K562 (cell line): ENCODE data around the gene ZNF439. TPM values are rescaled to one million over a fixed set of nuclear protein-coding genes. Genes with fewer than 3 reads are reported as not detected.

Experiments
- BMI1 ChIP-seq: fragments of 150-350 bp; IDR thresholded peaks from 2 replicates; pipeline ENCODE4 v1.6.1; 2014; ENCODE audit warnings: low read length
- CBX2 ChIP-seq: fragments of 200-600 bp; sonication (generic); IDR thresholded peaks from one replicate; pipeline ENCODE4 v1.6.1; 2012; ENCODE audit warnings: mild to moderate bottlenecking, low read length, inconsistent platforms; ENCODE audit not compliant: insufficient read depth, poor library complexity, severe bottlenecking
- EHMT2 ChIP-seq: fragments of 450-650 bp; IDR thresholded peaks from 2 replicates; pipeline ENCODE4 v1.6.1; 2018; ENCODE audit warnings: antibody characterized with exemption
- ELK3 ChIP-seq: fragments of 450-650 bp; formaldehyde crosslinking; IDR thresholded peaks from 2 replicates; pipeline ENCODE4 v1.4.0; 2020; ENCODE audit warnings: mild to moderate bottlenecking
- EP400 ChIP-seq: fragments of 450-650 bp; IDR thresholded peaks from 2 replicates; pipeline ENCODE4 v1.6.1; 2017; ENCODE audit warnings: antibody characterized with exemption, mild to moderate bottlenecking, moderate library complexity
- FOSL1 ChIP-seq: fragments of 200-800 bp; sonication (Bioruptor generic); conservative IDR thresholded peaks from 2 replicates; pipeline ENCODE4 v1.6.1; 2016; ENCODE audit warnings: missing genetic modification characterization, missing compliant biosample characterization
- MCM2 ChIP-seq: fragments of 450-650 bp; IDR thresholded peaks from 2 replicates; pipeline ENCODE4 v1.6.1; 2017; ENCODE audit warnings: low read depth, mild to moderate bottlenecking
- RFX1 ChIP-seq: fragments of 450-650 bp; IDR thresholded peaks from 2 replicates; pipeline ENCODE4 v1.6.1; 2016; ENCODE audit warnings: mild to moderate bottlenecking, moderate library complexity
- SMARCA4 ChIP-seq: fragments of 450-650 bp; IDR thresholded peaks from 2 replicates; pipeline ENCODE4 v1.6.1; 2016
- SP2 ChIP-seq: IDR thresholded peaks from 2 replicates; pipeline ENCODE4 v1.6.1; 2011; ENCODE audit warnings: mild to moderate bottlenecking, low read depth, low read length, moderate library complexity; ENCODE audit not compliant: poor library complexity, severe bottlenecking; ENCODE audit errors: extremely low read depth
- THRA ChIP-seq: fragments of 450-650 bp; IDR thresholded peaks from 2 replicates; pipeline ENCODE4 v1.6.1; 2017; ENCODE audit warnings: mild to moderate bottlenecking, moderate library complexity
- TOE1 ChIP-seq, 2 experiments: fragments of 450-650 bp in 1 of 2; sonication (generic) in 1 of 2; formaldehyde crosslinking in 1 of 2; IDR thresholded peaks; 2 replicates each; pipeline versions ENCODE4 v1.7.1 to v1.8.0; 2016 to 2022; ENCODE audit warnings: borderline replicate concordance in 2 of 2, mild to moderate bottlenecking in 2 of 2, antibody characterized with exemption in 1 of 2, inconsistent platforms in 1 of 2, low read depth in 1 of 2, missing genetic modification reagents in 1 of 2, moderate library complexity in 1 of 2
- TRIM28 ChIP-seq: fragments of 450-650 bp; IDR thresholded peaks from 2 replicates; pipeline ENCODE4 v1.6.1; 2017
- ZNF133 ChIP-seq: fragments of 250-450 bp; sonication (Bioruptor Pico); IDR thresholded peaks from 2 replicates; pipeline ENCODE4 v1.4.0; 2020; ENCODE audit warnings: mild to moderate bottlenecking
- ZNF134 ChIP-seq: fragments of 250-450 bp; sonication (Bioruptor Pico); conservative IDR thresholded peaks from 2 replicates; pipeline ENCODE4 v1.4.0; 2020
- ZNF197 ChIP-seq: fragments of 200-800 bp; sonication (Bioruptor generic); IDR thresholded peaks from 2 replicates; pipeline ENCODE4 v1.6.1; 2016; ENCODE audit warnings: low read depth, missing genetic modification characterization, missing compliant biosample characterization
- ZNF311 ChIP-seq: fragments of 250-450 bp; sonication (Bioruptor Pico); IDR thresholded peaks from 2 replicates; pipeline ENCODE4 v1.4.0; 2020; ENCODE audit warnings: mild to moderate bottlenecking, moderate library complexity
- ZNF512 ChIP-seq: IDR thresholded peaks from 2 replicates; pipeline ENCODE4 v1.6.1; 2016; ENCODE audit warnings: missing genetic modification characterization, missing compliant biosample characterization
- ZNF707 ChIP-seq: fragments of 250-450 bp; sonication (Bioruptor Pico); conservative IDR thresholded peaks from 2 replicates; pipeline ENCODE4 v1.8.0; 2022; ENCODE audit warnings: inconsistent platforms, mild to moderate bottlenecking, moderate library complexity
- ZNF766 ChIP-seq: fragments of 200-800 bp; sonication (Bioruptor generic); conservative IDR thresholded peaks from 2 replicates; pipeline ENCODE4 v1.6.1; 2016; ENCODE audit warnings: missing genetic modification characterization, missing compliant biosample characterization
- polyA plus RNA-seq, 8 experiments: library from polyadenylated mRNA; depleted of rRNA in 4 of 8; stranded (reverse) in 5 of 8; unstranded in 3 of 8; fragments of >200 nt; fragmentation: Nextera tagmentation in 2 of 8; fragmentation: Illumina TruSeq in 1 of 8; extraction: Ambion mirVana in 2 of 8; extraction: Trizol in 1 of 8; gene quantifications; 2 replicates each; pipeline versions ENCODE4 v1.2.1 to v1.2.3, GENCODE V29; 2011 to 2014; ENCODE audit warnings: inconsistent platforms in 1 of 8, missing spikeins in 1 of 8
- total RNA-seq, 7 experiments: library from RNA; depleted of rRNA in 6 of 7; stranded (reverse); fragments of >200 nt in 6 of 7; fragmentation: Illumina TruSeq in 2 of 7; extraction: Trizol in 2 of 7; gene quantifications; 2 replicates each; pipeline versions ENCODE4 v1.2.1 to v1.2.3, GENCODE V29; 2011 to 2021; ENCODE audit warnings: low replicate concordance in 1 of 7
- TF ChIP-seq, protein P1 (sequence below): fragments of 450-650 bp; formaldehyde crosslinking; IDR thresholded peaks from 2 replicates; pipeline ENCODE4 v1.4.0; 2022; ENCODE audit warnings: missing genetic modification characterization
- TF ChIP-seq, protein P2 (sequence below): fragments of 250-450 bp; sonication (Bioruptor Pico); IDR thresholded peaks from 2 replicates; pipeline ENCODE4 v1.8.0; 2021; ENCODE audit warnings: moderate library complexity, mild to moderate bottlenecking, inconsistent platforms
- TF ChIP-seq, protein P3 (sequence below): sonication (generic); formaldehyde crosslinking; IDR thresholded peaks from 2 replicates; pipeline ENCODE4 v1.8.1; 2023; ENCODE audit warnings: mild to moderate bottlenecking, missing genetic modification reagents

ZNF439 gene
- total and polyA plus RNA-seq, 9 of the 15 experiments (the other 6 are each of a cell fraction or from before 2014, with no cell fraction given): 0.04 to 0.18 (median 0.10) TPM; not detected in 3

- TF ChIP-seq, protein P1, sequence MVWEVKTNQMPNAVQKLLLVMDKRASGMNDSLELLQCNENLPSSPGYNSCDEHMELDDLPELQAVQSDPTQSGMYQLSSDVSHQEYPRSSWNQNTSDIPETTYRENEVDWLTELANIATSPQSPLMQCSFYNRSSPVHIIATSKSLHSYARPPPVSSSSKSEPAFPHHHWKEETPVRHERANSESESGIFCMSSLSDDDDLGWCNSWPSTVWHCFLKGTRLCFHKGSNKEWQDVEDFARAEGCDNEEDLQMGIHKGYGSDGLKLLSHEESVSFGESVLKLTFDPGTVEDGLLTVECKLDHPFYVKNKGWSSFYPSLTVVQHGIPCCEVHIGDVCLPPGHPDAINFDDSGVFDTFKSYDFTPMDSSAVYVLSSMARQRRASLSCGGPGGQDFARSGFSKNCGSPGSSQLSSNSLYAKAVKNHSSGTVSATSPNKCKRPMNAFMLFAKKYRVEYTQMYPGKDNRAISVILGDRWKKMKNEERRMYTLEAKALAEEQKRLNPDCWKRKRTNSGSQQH (CRISPR knock-in tag): no peak
- TF ChIP-seq EHMT2: 0 out of 2 replicates have a peak, but pooled peaks have one; percentile 60
- no peak for TF ChIP-seq CBX2
- no peak for TF ChIP-seq EP400
- TF ChIP-seq, protein P2, sequence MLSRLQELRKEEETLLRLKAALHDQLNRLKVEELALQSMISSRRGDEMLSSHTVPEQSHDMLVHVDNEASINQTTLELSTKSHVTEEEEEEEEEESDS: no peak
- TF ChIP-seq RFX1: no peak
- no peak for TF ChIP-seq ZNF197 (CRISPR knock-in tag)
- 0 out of 2 replicates have a peak, but pooled peaks have one; percentile 34 for TF ChIP-seq TOE1 (IDR thresholded peaks at IDR 0.05; ENCODE audit: borderline replicate concordance)
- TF ChIP-seq TOE1 (CRISPR knock-in tag; IDR thresholded peaks at IDR 0.05; ENCODE audit: borderline replicate concordance, low read depth): no peak
- TF ChIP-seq BMI1: no peak
- no peak for TF ChIP-seq ZNF311
- TF ChIP-seq SP2: no peak
- TF ChIP-seq ZNF512 (tag): no peak
- TF ChIP-seq ZNF766 (CRISPR knock-in tag): no peak
- no peak for TF ChIP-seq ELK3 (CRISPR knock-in tag)
- TF ChIP-seq, protein P3, sequence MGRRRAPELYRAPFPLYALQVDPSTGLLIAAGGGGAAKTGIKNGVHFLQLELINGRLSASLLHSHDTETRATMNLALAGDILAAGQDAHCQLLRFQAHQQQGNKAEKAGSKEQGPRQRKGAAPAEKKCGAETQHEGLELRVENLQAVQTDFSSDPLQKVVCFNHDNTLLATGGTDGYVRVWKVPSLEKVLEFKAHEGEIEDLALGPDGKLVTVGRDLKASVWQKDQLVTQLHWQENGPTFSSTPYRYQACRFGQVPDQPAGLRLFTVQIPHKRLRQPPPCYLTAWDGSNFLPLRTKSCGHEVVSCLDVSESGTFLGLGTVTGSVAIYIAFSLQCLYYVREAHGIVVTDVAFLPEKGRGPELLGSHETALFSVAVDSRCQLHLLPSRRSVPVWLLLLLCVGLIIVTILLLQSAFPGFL: no peak
- no peak for TF ChIP-seq ZNF707
- no peak for TF ChIP-seq TRIM28
- TF ChIP-seq SMARCA4: peak; percentile 66
- no peak for TF ChIP-seq THRA
- TF ChIP-seq FOSL1 (tag): peak; percentile 93
- no peak for TF ChIP-seq ZNF133
- TF ChIP-seq MCM2: no peak
- no peak for TF ChIP-seq ZNF134 (CRISPR knock-in tag)
Observed at GRCh38 chr19:11821474-11822109, 26.9 kb upstream of the ZNF439 start (continued).
